Measurements from ENCODE around the gene TBC1D17. TPM values are rescaled to one million over a fixed set of nuclear protein-coding genes. Genes with fewer than 3 reads are reported as not detected.
A peak's percentile ranks its signal among the peaks of the same experiment; 100 is the strongest.

The TBC1D17 gene
- total RNA-seq, 1 experiment from 2014 or later: 62.3 TPM

DNA sequence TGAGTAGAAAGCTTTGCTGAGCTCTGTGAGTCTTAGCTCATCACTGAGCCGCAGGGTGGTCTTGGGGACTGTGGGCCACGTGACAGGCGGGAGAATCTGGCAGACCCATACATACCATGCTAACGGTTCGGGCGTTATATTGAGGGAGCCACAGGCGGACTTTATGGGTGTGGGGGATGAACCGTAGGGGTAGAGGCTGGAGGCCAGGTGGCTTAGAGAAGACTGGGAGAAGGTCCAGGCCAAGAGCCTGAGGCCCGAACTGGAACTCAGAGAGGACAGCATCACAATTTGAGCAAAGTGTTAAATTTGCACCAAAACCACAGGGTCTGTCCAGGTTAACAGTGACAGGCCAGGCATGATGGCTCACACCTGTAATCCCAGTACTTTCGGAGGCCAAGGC is 36.2 kb downstream of the TBC1D17 start:
- no peaks in the 10 kb centered on the region for H3K9me3 ChIP-seq (ENCODE audit: insufficient read depth, low read depth)
- H3K4me3 ChIP-seq: no peak overlapping the region
- no TSS peak for BruUV-seq (replicated peaks)
- no peak overlapping the region for H3K4me2 ChIP-seq
- peaks cover 20% of the 10 kb centered on the region; the same call in 1 of the 2 replicates for H3F3A ChIP-seq (ENCODE audit: insufficient read depth, low read depth)
- H3K9me2 ChIP-seq (ENCODE audit: insufficient read depth): no peaks in the 10 kb centered on the region
- DNase-seq: no peak
- peaks cover 54% of the 10 kb centered on the region for H4K20me1 ChIP-seq (ENCODE audit: insufficient read depth)
- intact Hi-C loops (cut with micrococcal nuclease; ENCODE audit: unreplicated experiment): no loop called here
- H2AFZ ChIP-seq: no peak overlapping the region
- no peak for TF ChIP-seq EZH2 (IDR thresholded peaks at IDR 0.05; ENCODE audit: low read depth)
- TF ChIP-seq, protein P1, sequence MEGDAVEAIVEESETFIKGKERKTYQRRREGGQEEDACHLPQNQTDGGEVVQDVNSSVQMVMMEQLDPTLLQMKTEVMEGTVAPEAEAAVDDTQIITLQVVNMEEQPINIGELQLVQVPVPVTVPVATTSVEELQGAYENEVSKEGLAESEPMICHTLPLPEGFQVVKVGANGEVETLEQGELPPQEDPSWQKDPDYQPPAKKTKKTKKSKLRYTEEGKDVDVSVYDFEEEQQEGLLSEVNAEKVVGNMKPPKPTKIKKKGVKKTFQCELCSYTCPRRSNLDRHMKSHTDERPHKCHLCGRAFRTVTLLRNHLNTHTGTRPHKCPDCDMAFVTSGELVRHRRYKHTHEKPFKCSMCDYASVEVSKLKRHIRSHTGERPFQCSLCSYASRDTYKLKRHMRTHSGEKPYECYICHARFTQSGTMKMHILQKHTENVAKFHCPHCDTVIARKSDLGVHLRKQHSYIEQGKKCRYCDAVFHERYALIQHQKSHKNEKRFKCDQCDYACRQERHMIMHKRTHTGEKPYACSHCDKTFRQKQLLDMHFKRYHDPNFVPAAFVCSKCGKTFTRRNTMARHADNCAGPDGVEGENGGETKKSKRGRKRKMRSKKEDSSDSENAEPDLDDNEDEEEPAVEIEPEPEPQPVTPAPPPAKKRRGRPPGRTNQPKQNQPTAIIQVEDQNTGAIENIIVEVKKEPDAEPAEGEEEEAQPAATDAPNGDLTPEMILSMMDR (conservative IDR thresholded peaks at IDR 0.05): no peak
- no peak overlapping the region for H3K27ac ChIP-seq
- POLR2A ChIA-PET (ENCODE audit: unreplicated experiment): no interaction called here
- peaks cover 48% of the 10 kb centered on the region for H3K36me3 ChIP-seq (ENCODE audit: low read depth)
- peaks cover 28% of the 10 kb centered on the region for H3K79me2 ChIP-seq (ENCODE audit: low read depth)
- no peaks in the 10 kb centered on the region for H3K4me1 ChIP-seq (replicated peaks; ENCODE audit: insufficient read depth)
- CTCF ChIA-PET: no interaction called here
- no peaks in the 10 kb centered on the region for H3K27me3 ChIP-seq (ENCODE audit: insufficient read depth, low read depth)

DNA sequence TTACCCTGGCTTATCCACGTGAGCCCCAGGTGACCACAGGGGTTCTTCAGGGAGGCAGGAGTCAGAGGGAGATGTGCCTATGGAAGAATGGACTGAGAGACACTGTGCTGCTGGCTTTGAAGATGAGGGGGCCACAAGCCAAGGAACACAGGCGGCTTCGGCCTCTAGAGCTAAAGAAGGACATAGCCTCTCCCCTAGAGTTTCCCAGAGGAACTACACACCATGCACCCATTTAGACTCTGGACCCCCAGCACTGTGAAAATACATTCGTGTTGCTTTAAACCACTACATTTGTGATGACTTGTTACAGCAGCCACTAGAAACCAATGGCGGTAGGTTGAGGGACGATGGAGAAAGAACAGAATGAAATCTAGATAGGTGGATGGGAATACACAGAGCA is 37.8 kb downstream of the TBC1D17 start:
- TF ChIP-seq, protein P1 (conservative IDR thresholded peaks at IDR 0.05): peak; percentile 34; the same call in 1 of the 2 replicates
- no peak for TF ChIP-seq EZH2 (IDR thresholded peaks at IDR 0.05; ENCODE audit: low read depth)
- BruUV-seq (replicated peaks): no TSS peak
- Histone ChIP-seq H3K9me2 (ENCODE audit: insufficient read depth) (no peaks in the 10 kb centered on the region), H3K36me3 (ENCODE audit: low read depth) (peaks cover 49% of the 10 kb centered on the region), H3K4me3 (no peak overlapping the region), H3K27me3 (ENCODE audit: insufficient read depth, low read depth) (no peaks in the 10 kb centered on the region), H3K27ac (no peak overlapping the region), H3K9me3 (ENCODE audit: insufficient read depth, low read depth) (no peaks in the 10 kb centered on the region), H3K4me2 (no peak overlapping the region), H2AFZ (no peak overlapping the region), H3F3A (ENCODE audit: insufficient read depth, low read depth) (peaks cover 33% of the 10 kb centered on the region), H4K20me1 (ENCODE audit: insufficient read depth) (peaks cover 64% of the 10 kb centered on the region), H3K79me2 (ENCODE audit: low read depth) (peaks cover 41% of the 10 kb centered on the region), H3K4me1 (replicated peaks; ENCODE audit: insufficient read depth) (no peaks in the 10 kb centered on the region)
- CTCF ChIA-PET: no interaction called here
- POLR2A ChIA-PET (ENCODE audit: unreplicated experiment): interaction anchor here (0.6 kb wide), 1 partner anchor 323 kb away, joined by 6 read pairs; no protein-coding TSS in a partner anchor
- intact Hi-C loops (cut with micrococcal nuclease; ENCODE audit: unreplicated experiment): no loop called here
- no peak for DNase-seq

DNA sequence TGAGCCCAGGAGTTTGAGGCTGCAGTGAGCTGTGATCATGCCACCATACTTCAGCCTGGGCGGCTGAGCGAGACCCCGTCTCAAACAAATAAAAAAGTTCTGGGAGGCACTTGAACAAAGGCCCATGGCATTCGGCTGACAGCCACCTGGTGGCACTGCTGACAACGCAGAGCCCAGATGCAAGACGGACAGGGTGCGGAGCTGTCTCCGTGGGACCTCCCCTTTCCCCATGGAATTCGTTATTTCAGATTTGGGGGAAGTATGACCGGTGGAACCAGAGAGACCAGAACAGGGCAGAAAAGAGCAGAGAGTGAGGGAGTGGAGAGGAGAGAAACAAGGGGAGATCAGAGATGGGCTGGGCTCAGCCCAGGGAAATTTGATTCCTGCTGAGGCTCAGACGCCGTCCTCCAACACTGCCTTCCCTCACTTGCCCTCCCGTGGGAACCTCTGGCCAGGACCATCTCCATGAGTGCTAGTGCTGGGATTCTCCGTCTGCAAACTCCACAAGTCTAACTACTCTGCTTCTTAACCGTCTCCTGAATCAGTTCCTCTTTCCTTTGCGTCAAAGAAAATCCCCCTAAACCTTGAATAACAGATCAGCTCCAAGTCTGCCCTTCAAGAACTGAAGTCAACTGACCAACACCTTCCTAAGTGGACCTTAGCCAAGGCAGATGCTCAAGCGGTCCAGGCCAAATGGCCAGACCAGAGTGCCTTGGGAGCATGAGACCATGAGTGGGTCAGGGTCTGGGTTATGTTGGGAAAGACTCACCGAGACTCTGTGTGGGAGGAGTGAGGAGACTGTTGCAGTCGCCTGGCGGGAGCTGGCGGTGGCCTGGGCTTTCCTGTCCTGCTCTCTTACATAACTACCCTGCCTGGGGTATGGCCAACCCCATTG is 39.6 kb downstream of the TBC1D17 start:
- no peak overlapping the region for H3K27ac ChIP-seq
- intact Hi-C loops (cut with micrococcal nuclease; ENCODE audit: unreplicated experiment): no loop called here
- H2AFZ ChIP-seq: no peak overlapping the region
- no peak overlapping the region for H3K4me3 ChIP-seq
- no peaks in the 10 kb centered on the region for H3K9me2 ChIP-seq (ENCODE audit: insufficient read depth)
- peaks cover 29% of the 10 kb centered on the region for H3F3A ChIP-seq (ENCODE audit: insufficient read depth, low read depth)
- peaks cover 77% of the 10 kb centered on the region for H4K20me1 ChIP-seq (ENCODE audit: insufficient read depth)
- ChIA-PET CTCF (no interaction called here), POLR2A (ENCODE audit: unreplicated experiment) (no interaction called here)
- peaks cover 49% of the 10 kb centered on the region for H3K36me3 ChIP-seq (ENCODE audit: low read depth)
- BruUV-seq (replicated peaks): no TSS peak
- H3K79me2 ChIP-seq (ENCODE audit: low read depth): peaks cover 50% of the 10 kb centered on the region
- H3K4me2 ChIP-seq: no peak overlapping the region
- TF ChIP-seq EZH2 (IDR thresholded peaks at IDR 0.05; ENCODE audit: low read depth): no peak
- TF ChIP-seq, protein P1 (conservative IDR thresholded peaks at IDR 0.05): peak; percentile 34; the same call in 1 of the 2 replicates
- no peak for DNase-seq
- no peaks in the 10 kb centered on the region for H3K27me3 ChIP-seq (ENCODE audit: insufficient read depth, low read depth)
- no peaks in the 10 kb centered on the region for H3K4me1 ChIP-seq (replicated peaks; ENCODE audit: insufficient read depth)
- H3K9me3 ChIP-seq (ENCODE audit: insufficient read depth, low read depth): no peaks in the 10 kb centered on the region
